ENCODE measurements around the gene SFI1. TPM values are rescaled to one million over a fixed set of nuclear protein-coding genes. Genes with fewer than 3 reads are reported as not detected.

SFI1 gene
- total and polyA plus RNA-seq, 2 of the 8 experiments (the other 6 are each of a cell fraction or from before 2014, with no cell fraction given): 10.4 to 30.1 TPM

DNA sequence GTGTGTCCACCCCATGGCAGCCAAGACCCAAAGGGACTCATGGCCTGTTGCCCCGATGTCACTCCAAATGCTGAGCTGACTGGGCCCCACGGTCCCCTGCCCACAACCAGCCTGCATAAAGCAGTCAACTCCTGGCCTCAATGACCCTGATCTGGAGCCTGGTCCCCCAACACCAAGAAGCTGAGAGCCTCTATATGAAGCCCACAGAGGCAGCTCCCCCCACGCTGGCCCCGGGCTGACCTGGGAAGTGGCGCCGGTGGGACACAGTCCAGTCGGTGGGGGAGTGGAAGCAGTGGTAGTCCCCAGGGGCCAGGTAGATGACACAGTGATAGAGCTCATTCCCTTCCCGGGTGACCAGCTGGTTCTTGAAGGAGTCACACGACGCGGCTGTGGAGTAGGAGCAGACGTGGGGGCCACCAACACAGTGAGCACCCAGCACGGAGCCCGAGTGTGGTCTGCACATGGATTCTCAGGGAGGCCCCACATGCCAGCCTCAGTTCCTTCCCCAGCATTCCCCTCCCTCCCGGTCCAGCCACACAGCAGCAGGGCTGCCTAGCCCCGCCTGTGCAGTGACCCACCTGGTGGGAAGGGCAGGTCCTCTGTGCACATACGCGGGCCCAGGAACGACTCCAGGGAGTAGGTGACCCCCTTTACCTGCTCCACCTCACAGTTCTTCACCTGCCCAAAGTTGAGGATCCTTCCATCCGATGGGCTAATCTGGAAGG, 124.6 kb downstream of the SFI1 start (continued):
- TF ChIP-seq, protein P1, sequence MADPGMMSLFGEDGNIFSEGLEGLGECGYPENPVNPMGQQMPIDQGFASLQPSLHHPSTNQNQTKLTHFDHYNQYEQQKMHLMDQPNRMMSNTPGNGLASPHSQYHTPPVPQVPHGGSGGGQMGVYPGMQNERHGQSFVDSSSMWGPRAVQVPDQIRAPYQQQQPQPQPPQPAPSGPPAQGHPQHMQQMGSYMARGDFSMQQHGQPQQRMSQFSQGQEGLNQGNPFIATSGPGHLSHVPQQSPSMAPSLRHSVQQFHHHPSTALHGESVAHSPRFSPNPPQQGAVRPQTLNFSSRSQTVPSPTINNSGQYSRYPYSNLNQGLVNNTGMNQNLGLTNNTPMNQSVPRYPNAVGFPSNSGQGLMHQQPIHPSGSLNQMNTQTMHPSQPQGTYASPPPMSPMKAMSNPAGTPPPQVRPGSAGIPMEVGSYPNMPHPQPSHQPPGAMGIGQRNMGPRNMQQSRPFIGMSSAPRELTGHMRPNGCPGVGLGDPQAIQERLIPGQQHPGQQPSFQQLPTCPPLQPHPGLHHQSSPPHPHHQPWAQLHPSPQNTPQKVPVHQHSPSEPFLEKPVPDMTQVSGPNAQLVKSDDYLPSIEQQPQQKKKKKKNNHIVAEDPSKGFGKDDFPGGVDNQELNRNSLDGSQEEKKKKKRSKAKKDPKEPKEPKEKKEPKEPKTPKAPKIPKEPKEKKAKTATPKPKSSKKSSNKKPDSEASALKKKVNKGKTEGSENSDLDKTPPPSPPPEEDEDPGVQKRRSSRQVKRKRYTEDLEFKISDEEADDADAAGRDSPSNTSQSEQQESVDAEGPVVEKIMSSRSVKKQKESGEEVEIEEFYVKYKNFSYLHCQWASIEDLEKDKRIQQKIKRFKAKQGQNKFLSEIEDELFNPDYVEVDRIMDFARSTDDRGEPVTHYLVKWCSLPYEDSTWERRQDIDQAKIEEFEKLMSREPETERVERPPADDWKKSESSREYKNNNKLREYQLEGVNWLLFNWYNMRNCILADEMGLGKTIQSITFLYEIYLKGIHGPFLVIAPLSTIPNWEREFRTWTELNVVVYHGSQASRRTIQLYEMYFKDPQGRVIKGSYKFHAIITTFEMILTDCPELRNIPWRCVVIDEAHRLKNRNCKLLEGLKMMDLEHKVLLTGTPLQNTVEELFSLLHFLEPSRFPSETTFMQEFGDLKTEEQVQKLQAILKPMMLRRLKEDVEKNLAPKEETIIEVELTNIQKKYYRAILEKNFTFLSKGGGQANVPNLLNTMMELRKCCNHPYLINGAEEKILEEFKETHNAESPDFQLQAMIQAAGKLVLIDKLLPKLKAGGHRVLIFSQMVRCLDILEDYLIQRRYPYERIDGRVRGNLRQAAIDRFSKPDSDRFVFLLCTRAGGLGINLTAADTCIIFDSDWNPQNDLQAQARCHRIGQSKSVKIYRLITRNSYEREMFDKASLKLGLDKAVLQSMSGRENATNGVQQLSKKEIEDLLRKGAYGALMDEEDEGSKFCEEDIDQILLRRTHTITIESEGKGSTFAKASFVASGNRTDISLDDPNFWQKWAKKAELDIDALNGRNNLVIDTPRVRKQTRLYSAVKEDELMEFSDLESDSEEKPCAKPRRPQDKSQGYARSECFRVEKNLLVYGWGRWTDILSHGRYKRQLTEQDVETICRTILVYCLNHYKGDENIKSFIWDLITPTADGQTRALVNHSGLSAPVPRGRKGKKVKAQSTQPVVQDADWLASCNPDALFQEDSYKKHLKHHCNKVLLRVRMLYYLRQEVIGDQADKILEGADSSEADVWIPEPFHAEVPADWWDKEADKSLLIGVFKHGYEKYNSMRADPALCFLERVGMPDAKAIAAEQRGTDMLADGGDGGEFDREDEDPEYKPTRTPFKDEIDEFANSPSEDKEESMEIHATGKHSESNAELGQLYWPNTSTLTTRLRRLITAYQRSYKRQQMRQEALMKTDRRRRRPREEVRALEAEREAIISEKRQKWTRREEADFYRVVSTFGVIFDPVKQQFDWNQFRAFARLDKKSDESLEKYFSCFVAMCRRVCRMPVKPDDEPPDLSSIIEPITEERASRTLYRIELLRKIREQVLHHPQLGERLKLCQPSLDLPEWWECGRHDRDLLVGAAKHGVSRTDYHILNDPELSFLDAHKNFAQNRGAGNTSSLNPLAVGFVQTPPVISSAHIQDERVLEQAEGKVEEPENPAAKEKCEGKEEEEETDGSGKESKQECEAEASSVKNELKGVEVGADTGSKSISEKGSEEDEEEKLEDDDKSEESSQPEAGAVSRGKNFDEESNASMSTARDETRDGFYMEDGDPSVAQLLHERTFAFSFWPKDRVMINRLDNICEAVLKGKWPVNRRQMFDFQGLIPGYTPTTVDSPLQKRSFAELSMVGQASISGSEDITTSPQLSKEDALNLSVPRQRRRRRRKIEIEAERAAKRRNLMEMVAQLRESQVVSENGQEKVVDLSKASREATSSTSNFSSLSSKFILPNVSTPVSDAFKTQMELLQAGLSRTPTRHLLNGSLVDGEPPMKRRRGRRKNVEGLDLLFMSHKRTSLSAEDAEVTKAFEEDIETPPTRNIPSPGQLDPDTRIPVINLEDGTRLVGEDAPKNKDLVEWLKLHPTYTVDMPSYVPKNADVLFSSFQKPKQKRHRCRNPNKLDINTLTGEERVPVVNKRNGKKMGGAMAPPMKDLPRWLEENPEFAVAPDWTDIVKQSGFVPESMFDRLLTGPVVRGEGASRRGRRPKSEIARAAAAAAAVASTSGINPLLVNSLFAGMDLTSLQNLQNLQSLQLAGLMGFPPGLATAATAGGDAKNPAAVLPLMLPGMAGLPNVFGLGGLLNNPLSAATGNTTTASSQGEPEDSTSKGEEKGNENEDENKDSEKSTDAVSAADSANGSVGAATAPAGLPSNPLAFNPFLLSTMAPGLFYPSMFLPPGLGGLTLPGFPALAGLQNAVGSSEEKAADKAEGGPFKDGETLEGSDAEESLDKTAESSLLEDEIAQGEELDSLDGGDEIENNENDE (IDR thresholded peaks at IDR 0.05; ENCODE audit: insufficient replicate concordance, low read length): no peak
